ENCODE data around the gene NKAIN2.

Gene NKAIN2

DNA sequence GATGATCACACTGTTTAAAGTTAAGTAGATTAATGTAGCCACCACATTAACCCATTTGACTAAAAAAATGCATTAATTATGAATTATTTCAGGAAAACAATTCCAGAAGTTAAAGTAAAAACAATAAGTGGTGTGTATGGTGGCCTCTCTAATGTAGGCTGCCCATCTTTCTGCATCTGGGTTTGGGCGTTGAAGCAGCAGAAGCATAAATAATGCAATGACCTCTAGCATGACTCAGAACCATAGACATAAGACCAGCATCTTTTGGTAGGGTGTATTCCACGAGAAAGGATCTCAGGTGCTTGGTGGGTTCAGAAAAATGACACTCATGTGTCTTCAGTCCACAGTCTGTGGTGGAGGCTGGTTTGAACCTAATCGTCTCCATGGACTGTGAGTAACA, 18.6 kb upstream of the NKAIN2 start:
- no peaks in the 10 kb centered on the region for H3K9me3 ChIP-seq (ENCODE audit: control insufficient read depth in 2 of 2, low read length in 2 of 2)
- H3K27ac ChIP-seq (ENCODE audit: low read length): no peak overlapping the region
- no peaks in the 10 kb centered on the region for H3K36me3 ChIP-seq (ENCODE audit: control insufficient read depth in 2 of 2, insufficient read depth in 2 of 2, low read length in 2 of 2)
- no peak overlapping the region for H3K4me3 ChIP-seq (ENCODE audit: low read length in 2 of 2)
- no peak overlapping the region for H3K9ac ChIP-seq (ENCODE audit: low read length in 2 of 2)
- H3K4me1 ChIP-seq (ENCODE audit: control insufficient read depth, insufficient read depth, low read length): no peaks in the 10 kb centered on the region
- no peaks in the 10 kb centered on the region for H3K27me3 ChIP-seq (ENCODE audit: control insufficient read depth in 1 of 2, insufficient read depth in 2 of 2, low read length in 2 of 2)

DNA sequence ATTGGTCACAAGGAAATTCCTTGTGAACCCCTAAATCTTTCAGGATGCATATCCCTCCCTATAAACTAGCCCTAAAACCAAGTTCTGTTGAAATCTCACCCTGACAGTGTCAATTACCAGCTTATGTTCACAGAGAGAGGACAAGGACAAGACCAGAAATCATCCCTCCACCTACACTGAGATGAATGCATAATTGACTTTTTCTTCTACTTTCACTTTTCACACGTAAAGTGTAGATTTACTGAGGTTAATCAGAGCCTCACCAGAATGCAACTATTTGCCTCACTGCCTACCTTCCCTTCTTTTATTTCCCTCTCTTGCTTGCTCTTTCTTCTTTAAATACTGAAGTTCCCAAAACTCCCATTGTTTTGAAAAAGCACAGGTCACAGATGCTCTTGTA, 15.3 kb upstream of the NKAIN2 start:
- no peaks in the 10 kb centered on the region for H3K9me3 ChIP-seq (ENCODE audit: control insufficient read depth in 2 of 2, low read length in 2 of 2)
- H3K36me3 ChIP-seq (ENCODE audit: control insufficient read depth in 2 of 2, insufficient read depth in 2 of 2, low read length in 2 of 2): no peaks in the 10 kb centered on the region
- no peaks in the 10 kb centered on the region for H3K27me3 ChIP-seq (ENCODE audit: control insufficient read depth in 1 of 2, insufficient read depth in 2 of 2, low read length in 2 of 2)
- no peak overlapping the region for H3K4me3 ChIP-seq (ENCODE audit: low read length in 2 of 2)
- H3K27ac ChIP-seq (ENCODE audit: low read length): no peak overlapping the region
- H3K9ac ChIP-seq (ENCODE audit: low read length in 2 of 2): no peak overlapping the region
- no peaks in the 10 kb centered on the region for H3K4me1 ChIP-seq (ENCODE audit: control insufficient read depth, insufficient read depth, low read length)

DNA sequence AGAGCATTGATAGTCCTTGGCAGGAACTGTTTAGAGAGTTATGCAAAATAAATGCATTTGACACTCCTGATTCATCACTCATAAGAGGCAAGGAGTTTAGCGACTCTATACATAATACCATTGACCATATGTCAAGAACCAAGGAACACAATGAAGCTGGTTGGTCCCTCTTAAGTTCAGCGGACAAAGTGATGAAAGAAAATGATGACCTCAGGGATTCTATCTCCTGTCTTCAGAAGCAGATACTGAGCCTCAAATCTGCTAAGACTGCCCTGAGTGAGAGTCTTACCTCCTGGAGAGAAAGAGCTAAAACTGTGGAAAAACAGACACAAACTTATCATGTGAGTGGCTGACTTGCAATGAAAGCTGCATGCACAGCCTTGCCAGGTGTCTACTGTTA, 9.5 kb upstream of the NKAIN2 start:
- Histone ChIP-seq H3K4me3 (ENCODE audit: low read length in 2 of 2) (no peak overlapping the region), H3K9me3 (ENCODE audit: control insufficient read depth in 2 of 2, low read length in 2 of 2) (peaks cover 0 to 3% of the 10 kb centered on the region in 2 donors), H3K27ac (ENCODE audit: low read length) (no peak overlapping the region), H3K36me3 (ENCODE audit: control insufficient read depth in 2 of 2, insufficient read depth in 2 of 2, low read length in 2 of 2) (no peaks in the 10 kb centered on the region), H3K4me1 (ENCODE audit: control insufficient read depth, insufficient read depth, low read length) (no peaks in the 10 kb centered on the region), H3K9ac (ENCODE audit: low read length in 2 of 2) (no peak overlapping the region), H3K27me3 (ENCODE audit: control insufficient read depth in 1 of 2, insufficient read depth in 2 of 2, low read length in 2 of 2) (peaks cover 0 to 5% of the 10 kb centered on the region in 2 donors)

DNA sequence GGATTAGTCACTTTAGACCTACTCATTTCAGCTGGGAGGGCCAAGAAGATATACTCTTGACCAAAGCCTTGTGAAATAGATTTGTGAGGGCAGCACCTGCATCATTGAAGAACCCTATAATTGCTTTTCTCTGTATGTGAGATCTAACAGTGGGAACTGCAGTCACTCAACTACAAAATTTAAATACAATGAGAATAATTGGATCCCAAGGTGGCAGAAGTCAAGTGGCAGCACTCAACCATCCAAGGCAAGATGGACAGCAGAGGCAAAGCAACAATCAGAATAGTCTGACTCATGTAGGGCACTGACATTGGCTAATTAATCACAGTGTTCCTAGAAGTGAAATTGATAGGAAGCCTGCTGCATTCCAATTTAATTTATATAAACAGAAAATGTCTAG, 8.9 kb upstream of the NKAIN2 start:
- Histone ChIP-seq H3K9me3 (ENCODE audit: control insufficient read depth in 2 of 2, low read length in 2 of 2) (peaks cover 0 to 3% of the 10 kb centered on the region in 2 donors), H3K27me3 (ENCODE audit: control insufficient read depth in 1 of 2, insufficient read depth in 2 of 2, low read length in 2 of 2) (peaks cover 0 to 5% of the 10 kb centered on the region in 2 donors), H3K27ac (ENCODE audit: low read length) (no peak overlapping the region), H3K4me3 (ENCODE audit: low read length in 2 of 2) (no peak overlapping the region), H3K36me3 (ENCODE audit: control insufficient read depth in 2 of 2, insufficient read depth in 2 of 2, low read length in 2 of 2) (no peaks in the 10 kb centered on the region), H3K4me1 (ENCODE audit: control insufficient read depth, insufficient read depth, low read length) (no peaks in the 10 kb centered on the region), H3K9ac (ENCODE audit: low read length in 2 of 2) (no peak overlapping the region)

DNA sequence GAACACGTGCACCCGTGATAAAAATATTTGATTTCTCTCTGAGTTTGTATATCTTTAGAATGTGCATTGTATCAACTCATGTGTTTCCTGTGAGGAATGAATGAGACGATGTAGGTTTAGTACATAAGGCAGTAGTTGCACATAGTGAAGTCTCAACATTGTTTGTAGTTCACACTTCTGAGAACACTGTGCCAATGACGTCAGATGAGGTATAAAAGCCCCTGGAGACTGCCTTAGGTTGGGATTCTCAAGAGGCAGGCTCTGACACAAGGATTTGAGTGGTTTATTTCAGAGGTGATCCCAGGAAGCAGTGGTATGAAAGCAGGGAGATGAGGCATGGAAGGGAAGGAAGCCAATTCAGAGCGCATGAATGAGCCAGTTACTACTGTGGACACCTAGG, 2.6 kb upstream of the NKAIN2 start:
- Histone ChIP-seq H3K27me3 (ENCODE audit: control insufficient read depth in 1 of 2, insufficient read depth in 2 of 2, low read length in 2 of 2) (peaks cover 10 to 22% of the 10 kb centered on the region in 2 donors), H3K9me3 (ENCODE audit: control insufficient read depth in 2 of 2, low read length in 2 of 2) (no peaks in the 10 kb centered on the region), H3K36me3 (ENCODE audit: control insufficient read depth in 2 of 2, insufficient read depth in 2 of 2, low read length in 2 of 2) (no peaks in the 10 kb centered on the region), H3K4me1 (ENCODE audit: control insufficient read depth, insufficient read depth, low read length) (peaks cover 10% of the 10 kb centered on the region), H3K9ac (ENCODE audit: low read length in 2 of 2) (no peak overlapping the region), H3K27ac (ENCODE audit: low read length) (no peak overlapping the region), H3K4me3 (ENCODE audit: low read length in 2 of 2) (no peak overlapping the region)

DNA sequence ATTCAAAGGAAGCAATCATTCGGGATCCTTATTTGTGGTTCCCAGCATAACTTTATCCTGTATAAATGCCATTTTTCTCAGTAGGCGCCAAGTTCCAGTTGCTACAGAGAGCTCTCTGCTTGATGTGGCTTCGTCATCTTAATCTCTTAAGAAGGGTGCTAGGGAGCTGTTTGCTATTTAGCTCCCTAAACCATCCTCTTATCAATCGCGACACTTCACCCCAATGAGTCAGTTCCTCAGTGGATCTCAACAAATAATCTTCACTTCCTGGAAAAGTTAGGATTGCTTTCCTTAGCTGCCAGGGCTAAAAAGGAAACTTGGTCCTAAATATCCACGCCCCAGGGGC, 1.3 kb upstream of the NKAIN2 start:
- no peak overlapping the region for H3K27ac ChIP-seq (ENCODE audit: low read length)
- H3K4me1 ChIP-seq (ENCODE audit: control insufficient read depth, insufficient read depth, low read length): peaks cover 10% of the 10 kb centered on the region

DNA sequence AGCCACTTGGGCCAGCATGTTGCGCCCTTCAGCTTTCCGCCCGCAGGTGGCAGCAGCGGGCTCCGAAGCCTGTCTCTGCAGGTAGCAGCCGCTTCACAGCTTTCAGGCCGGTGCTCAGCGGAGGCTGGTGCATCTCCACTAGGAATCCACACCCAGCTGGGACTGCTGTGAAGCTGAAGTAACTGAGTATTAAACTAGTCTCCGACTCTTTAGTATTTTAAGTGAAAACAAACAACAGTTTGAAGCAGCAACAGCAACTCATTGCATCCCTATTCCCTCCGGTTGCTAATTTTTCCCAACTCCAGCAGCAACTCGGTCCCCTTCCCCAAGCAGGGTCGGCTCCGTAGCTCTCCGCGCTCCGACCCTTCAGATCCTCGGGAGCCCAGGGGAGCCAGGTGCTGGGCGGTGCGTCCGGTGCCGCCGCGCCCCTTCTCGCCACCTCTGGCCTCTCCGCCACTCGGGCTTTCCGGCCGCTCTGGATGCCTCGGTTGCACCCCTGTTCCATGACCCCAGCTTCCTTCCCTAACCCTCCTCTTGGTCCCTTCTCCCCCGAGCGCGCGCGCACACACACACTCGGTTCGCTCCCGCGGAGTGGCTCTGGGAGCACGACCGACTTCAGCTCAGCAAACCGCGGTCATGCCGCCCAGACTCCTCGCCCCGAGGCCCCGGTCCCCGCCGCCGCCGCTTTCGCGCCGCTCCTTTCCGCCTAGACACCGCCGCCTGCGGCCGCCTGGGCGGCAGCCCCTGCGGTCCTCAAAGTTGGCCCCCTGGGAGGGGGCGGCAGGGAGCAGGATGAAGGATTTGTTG, 765 bp upstream of the NKAIN2 start:
- Histone ChIP-seq H3K9ac (ENCODE audit: low read length in 2 of 2) (no peak overlapping the region), H3K4me1 (ENCODE audit: control insufficient read depth, insufficient read depth, low read length) (peaks cover 10% of the 10 kb centered on the region), H3K9me3 (ENCODE audit: control insufficient read depth in 2 of 2, low read length in 2 of 2) (no peaks in the 10 kb centered on the region), H3K27me3 (ENCODE audit: control insufficient read depth in 1 of 2, insufficient read depth in 2 of 2, low read length in 2 of 2) (peaks cover 9 to 22% of the 10 kb centered on the region in 2 donors), H3K27ac (ENCODE audit: low read length) (no peak overlapping the region), H3K36me3 (ENCODE audit: control insufficient read depth in 2 of 2, insufficient read depth in 2 of 2, low read length in 2 of 2) (no peaks in the 10 kb centered on the region), H3K4me3 (ENCODE audit: low read length in 2 of 2) (peak overlapping the region; percentile 68 to 72)

More for the DNA sequence above, 1.3 kb upstream of the NKAIN2 start:
- Histone ChIP-seq H3K36me3 (ENCODE audit: control insufficient read depth in 2 of 2, insufficient read depth in 2 of 2, low read length in 2 of 2) (no peaks in the 10 kb centered on the region), H3K9ac (ENCODE audit: low read length in 2 of 2) (no peak overlapping the region), H3K27me3 (ENCODE audit: control insufficient read depth in 1 of 2, insufficient read depth in 2 of 2, low read length in 2 of 2) (peaks cover 10 to 22% of the 10 kb centered on the region in 2 donors), H3K9me3 (ENCODE audit: control insufficient read depth in 2 of 2, low read length in 2 of 2) (no peaks in the 10 kb centered on the region), H3K4me3 (ENCODE audit: low read length in 2 of 2) (peak overlapping the region; percentile 68 to 72)

DNA sequence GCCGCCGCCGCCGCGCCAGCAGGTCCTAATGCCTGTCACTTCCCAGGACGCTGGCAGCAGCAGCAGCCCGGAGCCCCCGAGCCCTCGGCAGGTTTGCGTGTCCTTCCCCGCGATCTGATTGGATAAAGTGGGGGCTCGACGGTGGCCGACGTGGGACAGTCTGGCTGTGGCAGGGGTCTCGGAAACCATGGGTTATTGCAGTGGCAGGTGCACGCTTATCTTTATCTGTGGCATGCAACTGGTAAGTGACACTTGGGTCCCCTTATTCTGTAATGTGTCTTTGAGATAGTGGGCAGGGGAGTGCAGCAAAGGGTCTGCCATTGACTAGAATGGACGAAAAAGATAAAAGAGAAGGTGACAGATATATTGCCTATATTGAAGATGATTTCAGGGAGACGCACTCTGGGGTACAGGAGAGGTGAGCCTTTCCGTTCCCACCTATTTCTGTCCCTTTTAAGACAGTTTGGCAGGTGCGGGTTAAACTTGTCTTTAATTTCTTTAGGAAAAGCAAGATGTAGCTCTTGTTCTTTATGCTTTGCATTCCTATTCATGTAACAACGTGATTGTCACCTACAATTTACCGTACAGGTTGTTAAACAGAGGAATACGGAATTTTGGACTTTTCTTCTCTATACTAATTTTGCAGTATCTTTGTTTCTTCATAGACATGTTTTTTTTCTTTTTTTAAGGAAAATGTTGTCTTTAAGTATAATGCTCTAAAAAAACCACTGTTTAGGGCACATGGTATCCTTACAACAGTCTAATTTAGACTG, 535 bp downstream of the NKAIN2 start:
- Histone ChIP-seq H3K27me3 (ENCODE audit: control insufficient read depth in 1 of 2, insufficient read depth in 2 of 2, low read length in 2 of 2) (peaks cover 6 to 22% of the 10 kb centered on the region in 2 donors), H3K9ac (ENCODE audit: low read length in 2 of 2) (no peak overlapping the region), H3K36me3 (ENCODE audit: control insufficient read depth in 2 of 2, insufficient read depth in 2 of 2, low read length in 2 of 2) (no peaks in the 10 kb centered on the region), H3K27ac (ENCODE audit: low read length) (no peak overlapping the region), H3K4me3 (ENCODE audit: low read length in 2 of 2) (peak overlapping the region; percentile 19 to 65), H3K9me3 (ENCODE audit: control insufficient read depth in 2 of 2, low read length in 2 of 2) (no peaks in the 10 kb centered on the region), H3K4me1 (ENCODE audit: control insufficient read depth, insufficient read depth, low read length) (peaks cover 10% of the 10 kb centered on the region)

DNA sequence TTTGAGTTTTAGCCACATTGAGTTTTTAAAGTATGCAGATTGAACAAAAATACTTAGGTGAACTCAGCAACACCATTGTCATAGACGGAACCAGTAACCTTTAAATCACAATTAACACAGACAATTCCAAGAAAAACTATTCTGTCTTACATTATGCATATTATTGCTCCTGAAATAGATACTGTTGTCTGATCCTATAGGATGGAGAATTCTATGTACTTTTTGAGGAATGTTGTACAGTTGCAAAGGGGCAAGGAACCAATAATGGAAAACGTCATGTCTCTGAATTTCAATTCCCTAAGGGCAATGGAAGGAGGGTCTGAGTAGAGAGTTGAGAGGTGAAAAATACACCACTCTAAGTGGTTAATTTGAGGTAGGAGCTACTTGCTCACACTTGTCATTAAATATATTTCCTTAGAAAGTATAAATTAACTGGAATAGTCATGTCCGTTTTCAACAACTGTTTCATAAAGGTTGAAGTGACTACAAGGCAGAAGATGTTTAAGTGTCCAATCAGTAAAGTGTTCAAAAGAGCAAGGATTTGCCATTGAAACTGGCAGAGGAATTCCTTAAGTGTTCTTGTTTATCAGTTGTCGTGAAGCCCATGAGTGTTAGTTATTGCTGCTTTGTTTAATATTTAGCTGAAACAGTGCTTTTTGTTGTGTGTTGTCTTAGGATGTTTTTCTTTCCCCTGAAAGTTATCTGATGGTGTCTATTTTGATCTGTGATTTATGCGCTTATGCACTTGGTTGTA, 1.3 kb downstream of the NKAIN2 start:
- Histone ChIP-seq H3K4me1 (ENCODE audit: control insufficient read depth, insufficient read depth, low read length) (peaks cover 10% of the 10 kb centered on the region), H3K27me3 (ENCODE audit: control insufficient read depth in 1 of 2, insufficient read depth in 2 of 2, low read length in 2 of 2) (peaks cover 6 to 22% of the 10 kb centered on the region in 2 donors), H3K9ac (ENCODE audit: low read length in 2 of 2) (no peak overlapping the region), H3K9me3 (ENCODE audit: control insufficient read depth in 2 of 2, low read length in 2 of 2) (no peaks in the 10 kb centered on the region), H3K36me3 (ENCODE audit: control insufficient read depth in 2 of 2, insufficient read depth in 2 of 2, low read length in 2 of 2) (no peaks in the 10 kb centered on the region), H3K4me3 (ENCODE audit: low read length in 2 of 2) (no peak overlapping the region), H3K27ac (ENCODE audit: low read length) (no peak overlapping the region)

DNA sequence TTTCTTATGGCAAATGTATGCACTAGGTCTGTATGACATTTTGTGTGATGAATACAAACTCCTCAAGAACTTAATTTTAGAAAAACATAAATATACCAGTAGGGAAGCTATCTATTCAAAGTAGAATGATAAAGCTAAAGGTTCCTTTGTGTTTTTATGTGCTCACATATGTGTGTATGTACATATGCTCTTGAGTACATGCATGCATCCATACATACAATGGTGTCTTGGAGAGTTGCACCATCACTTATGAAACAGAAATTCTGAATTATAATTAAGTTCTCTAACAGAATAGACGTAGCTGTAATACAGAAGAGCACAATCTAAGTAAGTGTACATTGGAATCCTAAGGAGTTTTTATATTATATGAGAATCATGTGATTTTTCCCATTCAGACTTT, 2.3 kb downstream of the NKAIN2 start:
- peaks cover 6 to 22% of the 10 kb centered on the region in 2 donors for H3K27me3 ChIP-seq (ENCODE audit: control insufficient read depth in 1 of 2, insufficient read depth in 2 of 2, low read length in 2 of 2)
- H3K4me3 ChIP-seq (ENCODE audit: low read length in 2 of 2): no peak overlapping the region
- peaks cover 10% of the 10 kb centered on the region for H3K4me1 ChIP-seq (ENCODE audit: control insufficient read depth, insufficient read depth, low read length)

More for the DNA sequence above, 2.3 kb downstream of the NKAIN2 start:
- Histone ChIP-seq H3K9me3 (ENCODE audit: control insufficient read depth in 2 of 2, low read length in 2 of 2) (no peaks in the 10 kb centered on the region), H3K9ac (ENCODE audit: low read length in 2 of 2) (no peak overlapping the region), H3K27ac (ENCODE audit: low read length) (no peak overlapping the region), H3K36me3 (ENCODE audit: control insufficient read depth in 2 of 2, insufficient read depth in 2 of 2, low read length in 2 of 2) (no peaks in the 10 kb centered on the region)
